ENCODE results near the gene C1orf50. TPM values are rescaled to one million over a fixed set of nuclear protein-coding genes. Genes with fewer than 3 reads are reported as not detected.

Gene C1orf50
- total and polyA plus RNA-seq, 2 donors (not counting 1 experiment from before 2014, with no cell fraction given): 2.7 to 17.1 TPM

DNA sequence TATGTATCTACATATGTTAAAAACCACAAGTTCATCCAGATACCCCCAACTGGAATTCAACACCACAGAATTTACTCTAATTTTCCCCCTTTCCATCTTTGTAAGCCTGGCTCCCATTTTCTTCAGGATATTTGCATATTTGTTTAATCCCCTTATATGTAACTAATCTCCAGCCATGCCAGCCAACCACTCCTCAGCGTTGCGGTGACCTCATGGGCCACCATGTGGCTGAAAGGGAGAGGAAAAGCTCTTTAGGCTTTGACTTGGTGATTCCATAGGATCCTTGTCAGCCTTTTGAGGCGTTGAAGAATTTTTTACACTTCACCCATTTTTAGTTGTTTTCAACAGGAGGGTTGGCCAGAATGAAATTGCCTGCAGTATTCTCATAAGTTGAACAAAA is 37.0 kb upstream of the C1orf50 start:
- DNase-seq: no peak
- POLR2A ChIA-PET: no interaction called here
- no peaks in the 10 kb centered on the region for H3K27me3 Mint-ChIP-seq
- Histone ChIP-seq H3K4me3 (ENCODE audit: control extremely low read depth in 1 of 5, extremely low read depth in 1 of 5, insufficient read depth in 1 of 5, low read depth in 2 of 5, low read length in 4 of 5) (no peak overlapping the region), H3K27me3 (replicated peaks in 1 of 4; ENCODE audit: control extremely low read depth in 1 of 4, control insufficient read depth in 3 of 4, insufficient read depth in 4 of 4, low read length in 3 of 4) (no peaks in the 10 kb centered on the region), H3K4me1 (ENCODE audit: control insufficient read depth in 2 of 2, insufficient read depth in 2 of 2, low read length in 2 of 2) (no peaks in the 10 kb centered on the region), H2AFZ (ENCODE audit: insufficient read depth, low read depth, low read length, poor library complexity, severe bottlenecking) (no peak overlapping the region), H3K27ac (ENCODE audit: low read length in 2 of 2) (no peak overlapping the region), H3K9ac (ENCODE audit: low read length) (no peak overlapping the region), H4K20me1 (ENCODE audit: control insufficient read depth, insufficient read depth, low read length, poor library complexity, severe bottlenecking) (no peaks in the 10 kb centered on the region), H3K9me3 (ENCODE audit: control extremely low read depth in 1 of 3, control insufficient read depth in 2 of 3, insufficient read depth in 1 of 3, low read length in 2 of 3) (no peaks in the 10 kb centered on the region), H3K4me2 (replicated peaks; ENCODE audit: low read depth, low read length, poor library complexity, severe bottlenecking) (no peak overlapping the region), H3K79me2 (ENCODE audit: control insufficient read depth, insufficient read depth, low read length) (no peaks in the 10 kb centered on the region), H3K36me3 (replicated peaks in 1 of 2; ENCODE audit: control extremely low read depth in 1 of 2, control insufficient read depth in 1 of 2, extremely low read depth in 1 of 2, insufficient read depth in 2 of 2, low read length in 1 of 2) (no peaks in the 10 kb centered on the region)
- intact Hi-C loops (cut with micrococcal nuclease): no loop called here
- WGBS (ENCODE audit: insufficient coverage): no CpG with 5 or more reads among the region's 3 CpGs
- CTCF ChIA-PET: no interaction called here
- H3K4me1 Mint-ChIP-seq: peaks cover 4% of the 10 kb centered on the region
- H3K27ac Mint-ChIP-seq: no peak overlapping the region
- TF ChIP-seq, protein P1, sequence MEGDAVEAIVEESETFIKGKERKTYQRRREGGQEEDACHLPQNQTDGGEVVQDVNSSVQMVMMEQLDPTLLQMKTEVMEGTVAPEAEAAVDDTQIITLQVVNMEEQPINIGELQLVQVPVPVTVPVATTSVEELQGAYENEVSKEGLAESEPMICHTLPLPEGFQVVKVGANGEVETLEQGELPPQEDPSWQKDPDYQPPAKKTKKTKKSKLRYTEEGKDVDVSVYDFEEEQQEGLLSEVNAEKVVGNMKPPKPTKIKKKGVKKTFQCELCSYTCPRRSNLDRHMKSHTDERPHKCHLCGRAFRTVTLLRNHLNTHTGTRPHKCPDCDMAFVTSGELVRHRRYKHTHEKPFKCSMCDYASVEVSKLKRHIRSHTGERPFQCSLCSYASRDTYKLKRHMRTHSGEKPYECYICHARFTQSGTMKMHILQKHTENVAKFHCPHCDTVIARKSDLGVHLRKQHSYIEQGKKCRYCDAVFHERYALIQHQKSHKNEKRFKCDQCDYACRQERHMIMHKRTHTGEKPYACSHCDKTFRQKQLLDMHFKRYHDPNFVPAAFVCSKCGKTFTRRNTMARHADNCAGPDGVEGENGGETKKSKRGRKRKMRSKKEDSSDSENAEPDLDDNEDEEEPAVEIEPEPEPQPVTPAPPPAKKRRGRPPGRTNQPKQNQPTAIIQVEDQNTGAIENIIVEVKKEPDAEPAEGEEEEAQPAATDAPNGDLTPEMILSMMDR (IDR thresholded peaks at IDR 0.05): no peak
- TF ChIP-seq EZH2 (IDR thresholded peaks at IDR 0.05; ENCODE audit: borderline replicate concordance, insufficient read depth, low read depth, low read length, poor library complexity, severe bottlenecking): no peak
- no peak overlapping the region for H3K4me3 Mint-ChIP-seq
- ATAC-seq (ENCODE audit: low read depth): no peak
- H3K9me3 Mint-ChIP-seq (ENCODE audit: insufficient read depth): no peaks in the 10 kb centered on the region

DNA sequence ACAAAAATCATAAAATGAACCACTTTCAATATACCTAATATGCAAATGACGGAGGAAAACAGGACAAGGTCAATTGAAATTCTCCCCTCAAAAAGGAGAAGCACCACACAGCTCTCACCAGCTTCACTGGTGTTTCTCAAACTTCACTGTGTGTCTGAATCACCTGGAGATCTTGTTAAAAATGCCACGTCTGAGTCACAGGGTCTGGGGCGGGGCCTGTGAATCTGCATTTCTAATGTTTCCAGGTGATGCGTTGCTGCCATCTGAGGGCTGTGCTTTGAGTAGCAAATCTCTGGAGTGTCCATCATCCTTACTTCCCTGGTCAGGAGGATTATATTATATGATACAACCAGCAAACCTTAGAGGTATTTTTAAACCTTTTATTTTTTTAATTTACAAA is 36.1 kb upstream of the C1orf50 start:
- Histone ChIP-seq H4K20me1 (ENCODE audit: control insufficient read depth, insufficient read depth, low read length, poor library complexity, severe bottlenecking) (no peaks in the 10 kb centered on the region), H3K9me3 (ENCODE audit: control extremely low read depth in 1 of 3, control insufficient read depth in 2 of 3, insufficient read depth in 1 of 3, low read length in 2 of 3) (no peaks in the 10 kb centered on the region), H3K9ac (ENCODE audit: low read length) (no peak overlapping the region), H3K36me3 (replicated peaks in 1 of 2; ENCODE audit: control extremely low read depth in 1 of 2, control insufficient read depth in 1 of 2, extremely low read depth in 1 of 2, insufficient read depth in 2 of 2, low read length in 1 of 2) (no peaks in the 10 kb centered on the region), H3K27me3 (replicated peaks in 1 of 4; ENCODE audit: control extremely low read depth in 1 of 4, control insufficient read depth in 3 of 4, insufficient read depth in 4 of 4, low read length in 3 of 4) (no peaks in the 10 kb centered on the region), H3K4me3 (ENCODE audit: control extremely low read depth in 1 of 5, extremely low read depth in 1 of 5, insufficient read depth in 1 of 5, low read depth in 2 of 5, low read length in 4 of 5) (no peak overlapping the region), H3K79me2 (ENCODE audit: control insufficient read depth, insufficient read depth, low read length) (no peaks in the 10 kb centered on the region), H3K27ac (ENCODE audit: low read length in 2 of 2) (no peak overlapping the region), H2AFZ (ENCODE audit: insufficient read depth, low read depth, low read length, poor library complexity, severe bottlenecking) (no peak overlapping the region), H3K4me2 (replicated peaks; ENCODE audit: low read depth, low read length, poor library complexity, severe bottlenecking) (no peak overlapping the region), H3K4me1 (ENCODE audit: control insufficient read depth in 2 of 2, insufficient read depth in 2 of 2, low read length in 2 of 2) (no peaks in the 10 kb centered on the region)
- POLR2A ChIA-PET: interaction anchor here (0.7 kb wide), 1 partner anchor 921 kb away, joined by 6 read pairs; no protein-coding TSS in a partner anchor
- H3K9me3 Mint-ChIP-seq (ENCODE audit: insufficient read depth): no peaks in the 10 kb centered on the region
- DNase-seq (no peak), ATAC-seq (ENCODE audit: low read depth) (no peak)
- CTCF ChIA-PET: interaction anchor here (0.6 kb wide), 1 partner anchor 48 kb away, joined by 3 read pairs; no protein-coding TSS in a partner anchor
- no peak for TF ChIP-seq EZH2 (IDR thresholded peaks at IDR 0.05; ENCODE audit: borderline replicate concordance, insufficient read depth, low read depth, low read length, poor library complexity, severe bottlenecking)
- TF ChIP-seq, protein P1 (IDR thresholded peaks at IDR 0.05): no peak
- no peaks in the 10 kb centered on the region for H3K27me3 Mint-ChIP-seq
- H3K27ac Mint-ChIP-seq: no peak overlapping the region
- peaks cover 4% of the 10 kb centered on the region for H3K4me1 Mint-ChIP-seq
- H3K4me3 Mint-ChIP-seq: no peak overlapping the region
- intact Hi-C loops (cut with micrococcal nuclease): no loop called here
- 67% methylated on average over 3 of the region's 4 CpGs for WGBS (ENCODE audit: insufficient coverage)

Measured in B cell (primary cell).